GM21723 (cell line): ENCODE measurements around the gene BLOC1S5.

ENCODE experiments used
- ATAC-seq: cut with Tn5 transposase; IDR thresholded peaks from one replicate; pipeline ENCODE4 v1.9.1; 2021; ENCODE audit warnings: mild to moderate bottlenecking, moderate library complexity; ENCODE audit not compliant: unreplicated experiment

The BLOC1S5 gene

GRCh38 chr6:8082572-8082953 is 18.4 kb upstream of the BLOC1S5 start:
- no peak for ATAC-seq

GRCh38 chr6:8080362-8081151 is 16.4 kb upstream of the BLOC1S5 start:
- no peak for ATAC-seq

- ATAC-seq = no peak
Measured at GRCh38 chr6:8079126-8079525, 14.9 kb upstream of the BLOC1S5 start.

GRCh38 chr6:8077991-8078390 is 13.8 kb upstream of the BLOC1S5 start:
- no peak for ATAC-seq

- ATAC-seq = no peak
Measured at GRCh38 chr6:8075704-8076103, 11.5 kb upstream of the BLOC1S5 start.

GRCh38 chr6:8075185-8075584 is 11.0 kb upstream of the BLOC1S5 start:
- ATAC-seq = no peak

- no peak for ATAC-seq
Measured at GRCh38 chr6:8074213-8074612, 10.0 kb upstream of the BLOC1S5 start.

- no peak for ATAC-seq
Measured at GRCh38 chr6:8073758-8074157, 9.6 kb upstream of the BLOC1S5 start.

GRCh38 chr6:8070718-8071117 is 6.5 kb upstream of the BLOC1S5 start:
- no peak for ATAC-seq

- no peak for ATAC-seq
Measured at GRCh38 chr6:8069631-8070284, 5.6 kb upstream of the BLOC1S5 start.

- no peak for ATAC-seq
Measured at GRCh38 chr6:8069151-8069550, 5.0 kb upstream of the BLOC1S5 start.

GRCh38 chr6:8066108-8066507 is 1.9 kb upstream of the BLOC1S5 start:
- no peak for ATAC-seq

GRCh38 chr6:8065519-8065911 is 1.3 kb upstream of the BLOC1S5 start:
- peak; percentile 43 for ATAC-seq

- ATAC-seq = no peak
Measured at GRCh38 chr6:8064638-8065518, 689 bp upstream of the BLOC1S5 start.

- ATAC-seq = no peak
Measured at GRCh38 chr6:8061736-8062135, 2.5 kb downstream of the BLOC1S5 start.

- no peak for ATAC-seq
Measured at GRCh38 chr6:8060346-8060745, 3.8 kb downstream of the BLOC1S5 start.

- ATAC-seq = no peak
Measured at GRCh38 chr6:8059129-8059528, 5.1 kb downstream of the BLOC1S5 start.

- ATAC-seq = no peak
Measured at GRCh38 chr6:8057793-8058192, 6.4 kb downstream of the BLOC1S5 start.

GRCh38 chr6:8057263-8057662 is 6.9 kb downstream of the BLOC1S5 start:
- ATAC-seq = no peak

- ATAC-seq = no peak
Measured at GRCh38 chr6:8054276-8054675, 9.9 kb downstream of the BLOC1S5 start.

GRCh38 chr6:8047541-8048292 is 16.5 kb downstream of the BLOC1S5 start:
- ATAC-seq = no peak
